ENCODE measurements around the gene HSDL1. TPM values are rescaled to one million over a fixed set of nuclear protein-coding genes. Genes with fewer than 3 reads are reported as not detected.

The HSDL1 gene
- total RNA-seq, 1 experiment from 2014 or later: 13.3 TPM

DNA sequence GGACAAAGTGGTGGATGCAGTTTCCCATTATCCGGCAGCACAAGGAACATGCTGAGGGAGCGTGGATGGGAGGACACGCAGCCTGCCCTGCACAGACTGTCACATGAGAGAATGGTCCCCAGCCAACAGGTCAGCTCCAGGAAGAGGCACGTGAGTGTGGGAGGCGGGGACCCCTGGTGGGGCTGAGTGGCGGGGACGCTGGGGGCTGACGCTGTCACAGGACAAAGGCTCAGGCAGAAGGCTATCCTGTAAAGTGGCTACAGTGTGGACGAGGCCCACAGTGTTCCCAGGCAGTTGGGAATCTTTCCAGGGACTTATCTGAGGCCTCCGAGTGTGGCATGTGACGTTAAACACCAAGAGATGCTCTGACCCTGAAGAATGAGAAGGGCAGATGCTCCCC, 58.6 kb downstream of the HSDL1 start:
- CTCF ChIA-PET: no interaction called here
- no peaks in the 10 kb centered on the region for H3F3A ChIP-seq (ENCODE audit: low read length, unreplicated experiment)
- H3K4me2 ChIP-seq (ENCODE audit: low read length): no peak overlapping the region
- H3K27ac ChIP-seq (ENCODE audit: low read length): no peak overlapping the region
- H3K9me3 ChIP-seq (ENCODE audit: low read length): no peaks in the 10 kb centered on the region
- H3K79me2 ChIP-seq (ENCODE audit: low read length): no peaks in the 10 kb centered on the region
- H3K4me3 ChIP-seq (ENCODE audit: low read length): no peak overlapping the region
- no peak for DNase-seq
- intact Hi-C loops (cut with micrococcal nuclease): no loop called here
- BruUV-seq (replicated peaks): no TSS peak
- H3K36me3 ChIP-seq (ENCODE audit: low read depth, low read length): peaks cover 16% of the 10 kb centered on the region
- POLR2A ChIA-PET (ENCODE audit: unreplicated experiment): no interaction called here
- no peaks in the 10 kb centered on the region for H3K4me1 ChIP-seq (ENCODE audit: insufficient read depth, low read length)
- 0 out of 2 replicates have a peak, but pooled peaks cover 3% of the 10 kb centered on the region for H4K20me1 ChIP-seq (ENCODE audit: low read length)
- H3K27me3 ChIP-seq (ENCODE audit: low read length): no peaks in the 10 kb centered on the region
- H3K9me2 ChIP-seq (replicated peaks; ENCODE audit: low read length): no peaks in the 10 kb centered on the region
- ATAC-seq: no peak
- H2AFZ ChIP-seq (ENCODE audit: low read length): no peak overlapping the region
- TF ChIP-seq, protein P1, sequence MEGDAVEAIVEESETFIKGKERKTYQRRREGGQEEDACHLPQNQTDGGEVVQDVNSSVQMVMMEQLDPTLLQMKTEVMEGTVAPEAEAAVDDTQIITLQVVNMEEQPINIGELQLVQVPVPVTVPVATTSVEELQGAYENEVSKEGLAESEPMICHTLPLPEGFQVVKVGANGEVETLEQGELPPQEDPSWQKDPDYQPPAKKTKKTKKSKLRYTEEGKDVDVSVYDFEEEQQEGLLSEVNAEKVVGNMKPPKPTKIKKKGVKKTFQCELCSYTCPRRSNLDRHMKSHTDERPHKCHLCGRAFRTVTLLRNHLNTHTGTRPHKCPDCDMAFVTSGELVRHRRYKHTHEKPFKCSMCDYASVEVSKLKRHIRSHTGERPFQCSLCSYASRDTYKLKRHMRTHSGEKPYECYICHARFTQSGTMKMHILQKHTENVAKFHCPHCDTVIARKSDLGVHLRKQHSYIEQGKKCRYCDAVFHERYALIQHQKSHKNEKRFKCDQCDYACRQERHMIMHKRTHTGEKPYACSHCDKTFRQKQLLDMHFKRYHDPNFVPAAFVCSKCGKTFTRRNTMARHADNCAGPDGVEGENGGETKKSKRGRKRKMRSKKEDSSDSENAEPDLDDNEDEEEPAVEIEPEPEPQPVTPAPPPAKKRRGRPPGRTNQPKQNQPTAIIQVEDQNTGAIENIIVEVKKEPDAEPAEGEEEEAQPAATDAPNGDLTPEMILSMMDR (conservative IDR thresholded peaks at IDR 0.05; ENCODE audit: low read depth, low read length): no peak
- TF ChIP-seq EZH2phosphoT487 (IDR thresholded peaks at IDR 0.05; ENCODE audit: borderline replicate concordance, low read length) (no peak), EZH2 (IDR thresholded peaks at IDR 0.05; ENCODE audit: low read length, unreplicated experiment) (no peak)
- no peak overlapping the region for H3K9ac ChIP-seq (ENCODE audit: low read length)

DNA sequence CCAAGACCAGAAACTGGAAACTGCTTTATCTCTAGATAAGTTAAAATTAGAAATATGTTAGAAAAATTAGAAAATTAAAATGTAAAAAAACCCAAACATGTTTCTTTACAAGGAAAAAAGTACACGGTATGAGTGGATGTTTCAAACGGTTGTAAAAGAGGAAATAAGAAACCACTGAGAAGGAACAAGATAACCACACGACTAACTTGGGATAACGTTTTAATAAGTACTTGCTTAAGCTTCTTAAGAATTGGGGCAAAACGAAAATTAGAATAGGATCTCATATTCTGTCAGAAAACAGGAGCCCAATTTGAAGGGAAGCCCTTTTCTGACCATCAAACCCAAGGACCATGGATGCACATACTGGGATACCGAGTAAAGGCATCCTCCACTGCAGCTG, 59.2 kb downstream of the HSDL1 start:
- no peaks in the 10 kb centered on the region for H3K27me3 ChIP-seq (ENCODE audit: low read length)
- no peaks in the 10 kb centered on the region for H3F3A ChIP-seq (ENCODE audit: low read length, unreplicated experiment)
- ChIA-PET CTCF (interaction anchor here (0.7 kb wide), 1 partner anchor 252 kb away, joined by 3 read pairs; no protein-coding TSS in a partner anchor), POLR2A (ENCODE audit: unreplicated experiment) (no interaction called here)
- TF ChIP-seq EZH2phosphoT487 (IDR thresholded peaks at IDR 0.05; ENCODE audit: borderline replicate concordance, low read length) (no peak), EZH2 (IDR thresholded peaks at IDR 0.05; ENCODE audit: low read length, unreplicated experiment) (no peak)
- TF ChIP-seq, protein P1 (conservative IDR thresholded peaks at IDR 0.05; ENCODE audit: low read depth, low read length): no peak
- H3K27ac ChIP-seq (ENCODE audit: low read length): no peak overlapping the region
- H3K4me1 ChIP-seq (ENCODE audit: insufficient read depth, low read length): no peaks in the 10 kb centered on the region
- H3K4me2 ChIP-seq (ENCODE audit: low read length): no peak overlapping the region
- BruUV-seq (replicated peaks): no TSS peak
- no peaks in the 10 kb centered on the region for H3K9me3 ChIP-seq (ENCODE audit: low read length)
- intact Hi-C loops (cut with micrococcal nuclease): loop anchor here (1.0 kb wide), 1 partner anchor 90 kb away; no protein-coding TSS in a partner anchor
- H3K9ac ChIP-seq (ENCODE audit: low read length): no peak overlapping the region
- ATAC-seq (no peak), DNase-seq (no peak)
- no peak overlapping the region for H3K4me3 ChIP-seq (ENCODE audit: low read length)
- 0 out of 2 replicates have a peak, but pooled peaks cover 3% of the 10 kb centered on the region for H4K20me1 ChIP-seq (ENCODE audit: low read length)
- peaks cover 16% of the 10 kb centered on the region for H3K36me3 ChIP-seq (ENCODE audit: low read depth, low read length)
- H2AFZ ChIP-seq (ENCODE audit: low read length): no peak overlapping the region
- no peaks in the 10 kb centered on the region for H3K9me2 ChIP-seq (replicated peaks; ENCODE audit: low read length)
- H3K79me2 ChIP-seq (ENCODE audit: low read length): no peaks in the 10 kb centered on the region

DNA sequence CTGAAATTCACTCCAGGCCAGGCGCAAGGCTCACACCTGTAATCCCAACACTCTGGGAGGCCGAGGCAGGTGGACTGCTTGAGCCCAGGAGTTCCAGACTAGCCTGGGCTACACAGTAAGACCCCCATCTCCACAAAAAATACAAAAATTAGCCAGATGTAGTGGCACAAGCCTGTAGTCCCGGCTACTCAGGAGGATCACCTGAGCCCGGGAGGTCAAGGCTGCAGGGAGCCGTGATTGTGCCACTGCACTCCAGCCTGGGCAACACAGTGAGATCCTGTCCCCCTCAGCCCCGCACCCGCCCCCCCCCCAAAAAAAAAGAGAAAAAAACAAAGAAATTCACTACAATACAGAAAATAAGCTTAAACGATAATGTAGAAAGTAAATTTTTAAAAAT, 59.7 kb downstream of the HSDL1 start:
- no peak for DNase-seq
- Histone ChIP-seq H3K9me2 (replicated peaks; ENCODE audit: low read length) (no peaks in the 10 kb centered on the region), H3K79me2 (ENCODE audit: low read length) (no peaks in the 10 kb centered on the region), H2AFZ (ENCODE audit: low read length) (no peak overlapping the region), H3K9me3 (ENCODE audit: low read length) (no peaks in the 10 kb centered on the region), H3K4me3 (ENCODE audit: low read length) (no peak overlapping the region), H3K27ac (ENCODE audit: low read length) (no peak overlapping the region), H3K4me2 (ENCODE audit: low read length) (no peak overlapping the region), H3K4me1 (ENCODE audit: insufficient read depth, low read length) (no peaks in the 10 kb centered on the region), H3K9ac (ENCODE audit: low read length) (no peak overlapping the region), H3F3A (ENCODE audit: low read length, unreplicated experiment) (no peaks in the 10 kb centered on the region), H3K36me3 (ENCODE audit: low read depth, low read length) (peaks cover 16% of the 10 kb centered on the region), H3K27me3 (ENCODE audit: low read length) (no peaks in the 10 kb centered on the region), H4K20me1 (ENCODE audit: low read length) (0 out of 2 replicates have a peak, but pooled peaks cover 3% of the 10 kb centered on the region)
- POLR2A ChIA-PET (ENCODE audit: unreplicated experiment): no interaction called here
- TF ChIP-seq EZH2phosphoT487 (IDR thresholded peaks at IDR 0.05; ENCODE audit: borderline replicate concordance, low read length) (no peak), EZH2 (IDR thresholded peaks at IDR 0.05; ENCODE audit: low read length, unreplicated experiment) (no peak)
- TF ChIP-seq, protein P1 (conservative IDR thresholded peaks at IDR 0.05; ENCODE audit: low read depth, low read length): no peak
- CTCF ChIA-PET: interaction anchor here (0.7 to 1.0 kb wide), 2 partner anchors 102 to 253 kb away, joined by 3 to 6 read pairs; partner anchors contain the start of gene TAF1C
- no peak for ATAC-seq
- intact Hi-C loops (cut with micrococcal nuclease): loop anchor here (1.0 kb wide), 1 partner anchor 90 kb away; no protein-coding TSS in a partner anchor
- BruUV-seq (replicated peaks): no TSS peak

Data from PC-3 (cell line).